BLaER1 treated with 17β-estradiol and CSF1 and Interleukin-3, amounts not matched to agents 10 nM and 100 nM (cell line): ENCODE measurements around the gene APMAP.

Experiments used
- H3K27ac ChIP-seq, 11 experiments: shearing (Covaris generic); formaldehyde crosslinking; 2 replicates each; pipeline ENCODE4 v1.8.1; 2022
- H3K27me3 ChIP-seq, 11 experiments: shearing (Covaris generic); formaldehyde crosslinking; 2 replicates each; pipeline ENCODE4 v1.8.1; 2022
- H3K36me3 ChIP-seq, 11 experiments: shearing (Covaris generic); formaldehyde crosslinking; 2 replicates each; pipeline ENCODE4 v1.8.1; 2022
- H3K4me1 ChIP-seq, 10 experiments: shearing (Covaris generic); formaldehyde crosslinking; 2 replicates each; pipeline ENCODE4 v1.8.1; 2022
- H3K4me2 ChIP-seq, 11 experiments: shearing (Covaris generic); formaldehyde crosslinking; 2 replicates each; pipeline ENCODE4 v1.8.1; 2022
- H3K4me3 ChIP-seq, 10 experiments: shearing (Covaris generic); formaldehyde crosslinking; 2 replicates each; pipeline ENCODE4 v1.8.1; 2022
- H3K9ac ChIP-seq, 11 experiments: shearing (Covaris generic); formaldehyde crosslinking; 2 replicates each; pipeline ENCODE4 v1.8.1; 2022
- H3K9me3 ChIP-seq, 11 experiments: shearing (Covaris generic); formaldehyde crosslinking; replicated peaks in 1 of 11; 2 replicates each; pipeline ENCODE4 v1.8.1; 2022
- H4K20me1 ChIP-seq, 11 experiments: shearing (Covaris generic); formaldehyde crosslinking; 2 replicates each; pipeline ENCODE4 v1.8.1; 2022
- Cebpa-rat ChIP-seq, 11 experiments: shearing (Covaris generic); IDR thresholded peaks; 2 replicates each; pipeline ENCODE4 v1.8.1; 2022

APMAP gene

DNA sequence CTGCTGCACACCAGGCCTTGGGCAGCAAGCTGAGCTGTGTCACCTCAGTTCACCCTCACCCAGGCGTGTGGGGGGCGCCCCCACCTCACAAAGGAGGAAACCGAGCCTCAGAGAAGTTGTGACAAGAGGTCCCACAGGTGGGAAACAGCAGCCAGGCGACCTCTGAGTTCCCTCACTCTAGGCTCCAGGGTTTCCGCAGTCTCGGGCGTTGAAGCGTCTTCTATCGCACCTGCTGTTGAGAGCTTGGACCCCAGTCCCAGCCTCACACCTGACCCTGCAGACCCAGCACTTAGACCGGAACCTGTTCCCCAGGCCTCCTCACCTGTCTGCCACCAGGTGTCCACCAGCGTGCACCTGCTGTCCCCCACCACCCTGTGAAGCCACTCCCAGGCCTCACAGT lies 22.3 kb upstream of the APMAP start:
- H3K4me3 ChIP-seq = peak overlapping the region in 1 of 10 experiments; percentile 10; a peak in 2 of 20 replicates
- peaks cover 0 to 64% (median 40%) of the 10 kb centered on the region in 11 experiments; a peak in 16 of 22 replicates for H4K20me1 ChIP-seq
- H3K4me1 ChIP-seq = peaks cover 9 to 49% (median 42%) of the 10 kb centered on the region in 10 experiments; a peak in 18 of 20 replicates
- H3K27me3 ChIP-seq = no peaks in the 10 kb centered on the region
- H3K27ac ChIP-seq = no peak overlapping the region
- peak overlapping the region in 9 of 11 experiments; percentile 50 to 88 (median 79); a peak in 18 of 22 replicates for H3K4me2 ChIP-seq
- peaks cover 46 to 80% (median 55%) of the 10 kb centered on the region in 11 experiments for H3K36me3 ChIP-seq
- TF ChIP-seq Cebpa-rat (IDR thresholded peaks at IDR 0.05) = no peak
- no peak overlapping the region; a peak in 1 of 22 replicates for H3K9ac ChIP-seq
- no peaks in the 10 kb centered on the region for H3K9me3 ChIP-seq

DNA sequence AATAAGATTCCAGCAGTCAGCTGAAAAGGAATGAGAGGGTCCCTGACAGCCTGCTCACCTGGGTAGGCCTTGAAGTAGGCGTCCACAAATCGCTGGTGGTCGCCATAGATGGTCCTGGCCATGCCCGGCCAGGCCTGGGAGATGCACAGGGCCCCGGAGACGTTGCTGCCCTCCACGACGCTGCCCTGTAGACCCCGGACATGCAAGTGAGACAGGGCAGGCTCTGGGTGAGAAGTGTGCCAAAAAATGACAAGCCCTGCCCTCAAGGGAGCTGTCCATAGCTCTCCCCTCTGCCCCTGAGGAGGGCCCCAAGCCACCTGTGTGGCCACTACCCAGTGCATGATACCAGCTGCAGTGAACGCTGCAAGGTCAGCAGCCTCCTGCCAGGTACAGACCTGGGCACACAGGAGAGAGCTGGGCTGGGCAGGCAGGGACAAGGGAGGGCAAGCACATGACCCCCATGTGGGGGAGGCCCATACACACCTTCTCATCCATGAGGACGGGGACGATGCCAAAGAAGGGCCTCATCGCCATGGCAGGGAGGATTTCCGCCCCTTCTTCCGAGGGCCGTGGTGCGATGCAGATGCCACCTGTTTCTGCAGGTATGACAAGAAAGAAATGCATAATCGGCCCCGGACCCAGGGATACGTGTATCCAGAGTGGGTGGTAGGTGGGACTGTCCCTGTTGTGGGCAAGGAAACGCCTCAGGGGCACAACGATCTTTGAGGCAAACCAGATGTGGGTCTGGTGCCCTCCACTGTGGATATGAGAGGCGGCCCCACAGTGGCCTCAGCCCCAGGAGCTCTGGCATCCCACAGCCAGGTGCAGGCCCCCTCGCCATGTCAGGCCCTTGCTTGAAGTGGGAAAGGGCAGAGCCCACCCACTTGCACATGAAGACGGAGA lies 21.2 kb upstream of the APMAP start:
- no peaks in the 10 kb centered on the region for H3K9me3 ChIP-seq
- H3K27me3 ChIP-seq = no peaks in the 10 kb centered on the region
- TF ChIP-seq Cebpa-rat (IDR thresholded peaks at IDR 0.05) = no peak
- H3K4me1 ChIP-seq = peaks cover 9 to 42% (median 34%) of the 10 kb centered on the region in 10 experiments; a peak in 18 of 20 replicates
- H4K20me1 ChIP-seq = peaks cover 0 to 54% (median 32%) of the 10 kb centered on the region in 11 experiments; a peak in 16 of 22 replicates
- H3K36me3 ChIP-seq = peaks cover 56 to 80% (median 62%) of the 10 kb centered on the region in 11 experiments
- no peak overlapping the region for H3K27ac ChIP-seq
- no peak overlapping the region for H3K9ac ChIP-seq
- peak overlapping the region in 6 of 11 experiments; percentile 70 to 88 (median 82); a peak in 10 of 22 replicates for H3K4me2 ChIP-seq
- peak overlapping the region in 1 of 10 experiments; percentile 4; a peak in 1 of 20 replicates for H3K4me3 ChIP-seq

- Histone ChIP-seq H3K27ac (no peak overlapping the region), H3K36me3 (peaks cover 60 to 82% (median 69%) of the 10 kb centered on the region in 11 experiments), H3K9me3 (no peaks in the 10 kb centered on the region), H3K4me3 (no peak overlapping the region), H3K4me1 (peaks cover 9 to 42% (median 33%) of the 10 kb centered on the region in 10 experiments; a peak in 18 of 20 replicates), H3K9ac (no peak overlapping the region), H3K27me3 (no peaks in the 10 kb centered on the region), H3K4me2 (no peak overlapping the region), H4K20me1 (peaks cover 0 to 43% (median 24%) of the 10 kb centered on the region in 11 experiments; a peak in 16 of 22 replicates)
- no peak for TF ChIP-seq Cebpa-rat (IDR thresholded peaks at IDR 0.05)
These were observed 20.2 kb upstream of the APMAP start for GRCh38 chr20:25012616-25013189.

DNA sequence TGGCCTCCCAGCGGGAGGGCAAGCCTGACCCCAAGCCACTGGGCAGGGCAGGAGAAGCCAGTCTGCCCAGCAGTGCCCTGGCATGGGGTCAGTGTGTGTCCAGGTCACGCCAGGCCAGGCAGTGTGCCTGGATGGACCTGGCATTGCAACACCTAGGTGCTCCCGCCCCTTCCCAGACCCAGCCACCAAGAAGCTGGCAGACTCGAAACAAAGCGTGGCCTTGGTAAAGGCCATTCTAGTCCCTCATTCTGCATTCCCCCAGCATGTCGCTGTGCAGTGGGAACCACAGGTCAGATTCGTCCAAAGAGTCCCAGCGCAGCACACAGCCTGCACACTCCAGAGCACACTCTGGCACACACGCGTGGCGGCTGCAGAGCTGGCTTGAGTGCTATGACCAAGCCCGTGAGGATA lies 19.3 kb upstream of the APMAP start:
- Histone ChIP-seq H3K36me3 (peaks cover 69 to 84% (median 78%) of the 10 kb centered on the region in 11 experiments), H3K4me1 (peaks cover 9 to 42% (median 30%) of the 10 kb centered on the region in 10 experiments; a peak in 18 of 20 replicates), H3K9me3 (no peaks in the 10 kb centered on the region), H3K9ac (no peak overlapping the region), H3K27ac (no peak overlapping the region), H3K4me2 (no peak overlapping the region), H4K20me1 (peaks cover 0 to 35% (median 17%) of the 10 kb centered on the region in 11 experiments; a peak in 14 of 22 replicates), H3K4me3 (no peak overlapping the region), H3K27me3 (no peaks in the 10 kb centered on the region)
- no peak for TF ChIP-seq Cebpa-rat (IDR thresholded peaks at IDR 0.05)

DNA sequence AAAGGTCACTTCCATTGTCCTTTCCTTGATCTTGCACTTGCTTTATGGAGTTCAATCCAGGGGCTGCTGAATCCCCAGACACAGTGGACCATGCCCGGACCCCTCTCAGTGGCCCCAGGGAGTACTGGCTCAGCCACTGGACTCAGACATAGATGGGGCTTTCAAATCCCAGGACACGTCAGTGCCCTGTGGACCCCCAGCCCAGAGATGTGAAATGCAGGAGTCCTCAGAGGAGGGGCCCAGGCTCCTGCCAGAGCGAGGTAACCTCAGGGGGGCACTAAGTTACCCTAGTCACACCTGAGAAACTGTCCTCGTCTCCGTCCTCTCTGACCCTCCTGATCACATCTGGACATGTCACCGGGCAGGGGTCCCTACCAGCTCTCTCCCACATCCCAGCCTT lies 18.7 kb upstream of the APMAP start:
- H3K4me1 ChIP-seq = peaks cover 6 to 37% (median 24%) of the 10 kb centered on the region in 10 experiments; a peak in 18 of 20 replicates
- TF ChIP-seq Cebpa-rat (IDR thresholded peaks at IDR 0.05) = no peak
- no peaks in the 10 kb centered on the region for H3K9me3 ChIP-seq
- no peak overlapping the region for H3K9ac ChIP-seq
- H3K27me3 ChIP-seq = no peaks in the 10 kb centered on the region
- H3K36me3 ChIP-seq = peaks cover 75 to 90% (median 84%) of the 10 kb centered on the region in 11 experiments
- peaks cover 0 to 29% (median 11%) of the 10 kb centered on the region in 11 experiments; a peak in 13 of 22 replicates for H4K20me1 ChIP-seq
- no peak overlapping the region for H3K4me2 ChIP-seq
- no peak overlapping the region for H3K4me3 ChIP-seq
- no peak overlapping the region for H3K27ac ChIP-seq

- H3K36me3 ChIP-seq = peaks cover 77 to 100% (median 94%) of the 10 kb centered on the region in 11 experiments
- no peak overlapping the region for H3K9ac ChIP-seq
- no peaks in the 10 kb centered on the region for H3K27me3 ChIP-seq
- H3K4me1 ChIP-seq = peaks cover 0 to 19% (median 6%) of the 10 kb centered on the region in 10 experiments; a peak in 13 of 20 replicates
- H3K4me3 ChIP-seq = no peak overlapping the region
- H3K27ac ChIP-seq = no peak overlapping the region
- H3K9me3 ChIP-seq = no peaks in the 10 kb centered on the region
- H4K20me1 ChIP-seq = peaks cover 0 to 24% (median 0%) of the 10 kb centered on the region in 11 experiments; a peak in 5 of 22 replicates
- no peak for TF ChIP-seq Cebpa-rat (IDR thresholded peaks at IDR 0.05)
- H3K4me2 ChIP-seq = no peak overlapping the region; a peak in 1 of 22 replicates
These were observed 16.9 kb upstream of the APMAP start for GRCh38 chr20:25009218-25010145.

DNA sequence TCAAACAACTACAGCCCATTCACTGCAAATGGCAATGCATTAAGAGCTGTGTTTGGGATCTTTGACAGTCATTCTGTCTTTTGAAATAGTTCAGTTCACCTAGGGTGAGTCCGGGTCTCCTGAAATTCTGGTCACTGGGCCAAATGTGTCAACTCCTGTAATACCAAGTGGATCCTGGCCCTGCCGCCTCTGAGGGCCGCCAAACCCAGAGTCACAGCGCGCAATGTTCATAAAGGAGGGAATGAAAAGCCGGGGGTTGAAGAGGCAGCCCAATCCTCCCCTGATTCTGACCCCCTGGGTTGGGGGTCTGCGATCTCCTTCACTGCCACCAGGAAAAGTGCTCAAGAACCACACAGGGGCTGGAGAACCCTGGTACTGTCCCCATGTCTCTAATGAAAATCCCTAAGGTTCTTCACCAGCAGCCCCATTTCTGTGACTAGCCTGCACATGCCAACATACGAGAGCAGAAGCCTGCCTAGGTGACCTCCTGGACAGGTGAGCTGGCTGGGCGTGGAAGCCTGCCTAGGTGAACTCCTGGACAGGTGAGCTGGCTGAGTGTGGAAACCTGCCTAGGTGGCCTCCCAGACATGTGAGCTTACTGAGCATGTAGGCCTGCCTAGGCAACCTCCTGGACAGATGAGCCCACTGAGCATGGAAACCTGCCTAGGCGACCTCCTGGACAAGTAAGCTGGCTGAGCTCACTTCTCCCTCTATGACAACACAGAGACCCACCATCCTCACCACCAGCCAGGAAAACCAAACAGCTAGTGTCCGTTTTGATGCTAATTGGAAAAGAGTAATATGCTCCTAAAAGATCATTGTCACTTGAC lies 16.1 kb upstream of the APMAP start:
- Histone ChIP-seq H3K27ac (no peak overlapping the region), H3K9ac (no peak overlapping the region), H3K4me1 (peaks cover 0 to 10% (median 0%) of the 10 kb centered on the region in 10 experiments; a peak in 5 of 20 replicates), H3K36me3 (peaks cover 74 to 98% (median 87%) of the 10 kb centered on the region in 11 experiments), H3K27me3 (no peaks in the 10 kb centered on the region), H3K4me3 (no peak overlapping the region), H3K4me2 (no peak overlapping the region), H3K9me3 (no peaks in the 10 kb centered on the region), H4K20me1 (peaks cover 0 to 15% (median 0%) of the 10 kb centered on the region in 11 experiments; a peak in 2 of 22 replicates)
- no peak for TF ChIP-seq Cebpa-rat (IDR thresholded peaks at IDR 0.05)
